HEK293 (cell line): Measurements from ENCODE around the gene C9orf40.

Source experiments
- FEZF1 ChIP-seq: fragments of 450-650 bp; formaldehyde crosslinking; IDR thresholded peaks from 2 replicates; pipeline ENCODE4 v1.5.1; 2016; ENCODE audit warnings: missing biosample characterization, missing genetic modification characterization
- HOXA7 ChIP-seq: sonication (generic); formaldehyde crosslinking; IDR thresholded peaks from 2 replicates; pipeline ENCODE4 v1.8.1; 2022; ENCODE audit warnings: missing genetic modification reagents, borderline replicate concordance
- YY1 ChIP-seq: fragments of 450-650 bp; formaldehyde crosslinking; IDR thresholded peaks from 2 replicates; pipeline ENCODE4 v1.5.1; 2018; ENCODE audit warnings: missing biosample characterization, missing genetic modification characterization
- ZFP37 ChIP-seq: fragments of 450-650 bp; formaldehyde crosslinking; IDR thresholded peaks from 2 replicates; pipeline ENCODE4 v1.5.1; 2016; ENCODE audit warnings: missing biosample characterization, missing genetic modification characterization
- ZNF175 ChIP-seq: fragments of 450-650 bp; formaldehyde crosslinking; IDR thresholded peaks from 2 replicates; pipeline ENCODE4 v1.5.1; 2016; ENCODE audit warnings: missing biosample characterization, missing genetic modification characterization
- ZNF239 ChIP-seq: fragments of 450-650 bp; formaldehyde crosslinking; IDR thresholded peaks from 2 replicates; pipeline ENCODE4 v1.5.1; 2016; ENCODE audit warnings: missing biosample characterization, missing genetic modification characterization
- ZNF37A ChIP-seq: fragments of 450-650 bp; IDR thresholded peaks from 2 replicates; pipeline ENCODE4 v1.5.1; 2018; ENCODE audit warnings: missing biosample characterization, missing genetic modification characterization
- ZNF776 ChIP-seq: fragments of 450-650 bp; formaldehyde crosslinking; IDR thresholded peaks from 2 replicates; pipeline ENCODE4 v1.5.0; 2017; ENCODE audit warnings: missing biosample characterization, missing genetic modification characterization, borderline replicate concordance
- ZNF837 ChIP-seq: fragments of 450-650 bp; formaldehyde crosslinking; IDR thresholded peaks from 2 replicates; pipeline ENCODE4 v1.5.1; 2016; ENCODE audit warnings: missing biosample characterization, missing genetic modification characterization
- TF ChIP-seq, protein P1 (sequence below): fragments of 450-650 bp; formaldehyde crosslinking; optimal IDR thresholded peaks from 2 replicates; pipeline ENCODE3; 2016; ENCODE audit warnings: missing biosample characterization, mild to moderate bottlenecking, missing genetic modification characterization
- TF ChIP-seq, protein P2 (sequence below): fragments of 450-650 bp; formaldehyde crosslinking; IDR thresholded peaks from 2 replicates; pipeline ENCODE4 v1.5.1; 2016; ENCODE audit warnings: missing biosample characterization, missing genetic modification characterization

DNA sequence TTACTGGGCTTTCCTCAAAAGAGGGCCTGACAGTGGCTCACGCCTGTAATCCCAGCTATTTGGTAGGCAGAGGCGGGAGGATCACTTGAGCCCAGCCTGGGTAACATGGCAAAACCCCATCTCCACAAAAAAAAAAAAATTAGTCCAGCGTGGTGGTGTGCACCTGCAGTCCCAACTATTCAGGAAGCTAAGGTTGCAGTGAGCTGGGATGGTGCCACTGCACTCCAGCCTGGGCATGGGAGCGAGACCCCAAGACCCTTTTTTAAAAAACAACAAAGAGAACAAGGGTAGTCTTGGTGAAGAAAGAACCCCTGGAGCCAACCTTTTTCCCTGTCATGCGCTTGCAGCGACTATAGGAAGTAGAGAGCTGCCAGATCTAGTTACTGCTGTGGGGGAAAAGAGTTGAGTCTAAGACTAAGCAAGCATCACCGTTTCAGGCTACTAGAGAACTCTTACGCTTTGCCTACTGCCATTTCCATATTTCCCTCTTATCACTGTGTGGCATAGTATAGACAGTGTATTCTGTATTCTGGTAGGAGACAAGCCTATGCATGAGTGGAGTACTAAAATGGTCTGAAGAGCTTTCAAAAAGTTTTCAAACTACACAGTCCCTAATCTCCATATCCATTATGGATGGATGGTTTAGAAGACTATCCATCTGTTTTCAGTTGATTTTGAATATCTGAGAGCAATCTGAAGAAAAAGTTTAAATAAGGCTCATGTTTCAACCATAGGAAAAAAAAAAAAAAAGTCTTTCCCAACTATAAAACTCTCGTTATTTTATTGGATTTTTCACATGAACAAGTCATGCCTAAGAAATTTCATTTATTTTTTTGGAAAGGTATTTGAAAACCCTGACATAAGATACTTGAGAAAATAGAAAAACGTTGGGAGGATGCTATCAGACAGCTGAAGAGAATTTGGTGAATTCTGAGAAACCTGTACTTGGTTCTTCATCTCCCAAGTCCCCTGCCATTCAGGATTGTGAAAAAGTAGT lies 2.6 kb downstream of the C9orf40 start:
- TF ChIP-seq ZNF175 (tag by site-specific recombination), result no peak
- no peak for TF ChIP-seq ZNF776 (tag by site-specific recombination)
- TF ChIP-seq, protein P1, sequence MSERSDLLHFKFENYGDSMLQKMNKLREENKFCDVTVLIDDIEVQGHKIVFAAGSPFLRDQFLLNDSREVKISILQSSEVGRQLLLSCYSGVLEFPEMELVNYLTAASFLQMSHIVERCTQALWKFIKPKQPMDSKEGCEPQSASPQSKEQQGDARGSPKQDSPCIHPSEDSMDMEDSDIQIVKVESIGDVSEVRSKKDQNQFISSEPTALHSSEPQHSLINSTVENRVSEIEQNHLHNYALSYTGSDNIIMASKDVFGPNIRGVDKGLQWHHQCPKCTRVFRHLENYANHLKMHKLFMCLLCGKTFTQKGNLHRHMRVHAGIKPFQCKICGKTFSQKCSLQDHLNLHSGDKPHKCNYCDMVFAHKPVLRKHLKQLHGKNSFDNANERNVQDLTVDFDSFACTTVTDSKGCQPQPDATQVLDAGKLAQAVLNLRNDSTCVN, result no peak
- no peak for TF ChIP-seq ZNF239 (tag by site-specific recombination)
- TF ChIP-seq FEZF1 (tag by site-specific recombination), result no peak
- TF ChIP-seq ZNF837 (tag by site-specific recombination), result no peak
- TF ChIP-seq HOXA7, result no peak
- no peak for TF ChIP-seq ZNF37A (tag by site-specific recombination)
- TF ChIP-seq, protein P2, sequence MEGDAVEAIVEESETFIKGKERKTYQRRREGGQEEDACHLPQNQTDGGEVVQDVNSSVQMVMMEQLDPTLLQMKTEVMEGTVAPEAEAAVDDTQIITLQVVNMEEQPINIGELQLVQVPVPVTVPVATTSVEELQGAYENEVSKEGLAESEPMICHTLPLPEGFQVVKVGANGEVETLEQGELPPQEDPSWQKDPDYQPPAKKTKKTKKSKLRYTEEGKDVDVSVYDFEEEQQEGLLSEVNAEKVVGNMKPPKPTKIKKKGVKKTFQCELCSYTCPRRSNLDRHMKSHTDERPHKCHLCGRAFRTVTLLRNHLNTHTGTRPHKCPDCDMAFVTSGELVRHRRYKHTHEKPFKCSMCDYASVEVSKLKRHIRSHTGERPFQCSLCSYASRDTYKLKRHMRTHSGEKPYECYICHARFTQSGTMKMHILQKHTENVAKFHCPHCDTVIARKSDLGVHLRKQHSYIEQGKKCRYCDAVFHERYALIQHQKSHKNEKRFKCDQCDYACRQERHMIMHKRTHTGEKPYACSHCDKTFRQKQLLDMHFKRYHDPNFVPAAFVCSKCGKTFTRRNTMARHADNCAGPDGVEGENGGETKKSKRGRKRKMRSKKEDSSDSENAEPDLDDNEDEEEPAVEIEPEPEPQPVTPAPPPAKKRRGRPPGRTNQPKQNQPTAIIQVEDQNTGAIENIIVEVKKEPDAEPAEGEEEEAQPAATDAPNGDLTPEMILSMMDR (tag by site-specific recombination), result no peak
- TF ChIP-seq ZFP37 (tag by site-specific recombination), result no peak
- TF ChIP-seq YY1 (tag by site-specific recombination), result no peak
